ENCODE measurements around the gene WNT3A. TPM values are rescaled to one million over a fixed set of nuclear protein-coding genes. Genes with fewer than 3 reads are reported as not detected.

WNT3A gene
- total RNA-seq, 4 donors from 2014 or later = 1.9 to 4.1 (median 3.5) TPM

DNA sequence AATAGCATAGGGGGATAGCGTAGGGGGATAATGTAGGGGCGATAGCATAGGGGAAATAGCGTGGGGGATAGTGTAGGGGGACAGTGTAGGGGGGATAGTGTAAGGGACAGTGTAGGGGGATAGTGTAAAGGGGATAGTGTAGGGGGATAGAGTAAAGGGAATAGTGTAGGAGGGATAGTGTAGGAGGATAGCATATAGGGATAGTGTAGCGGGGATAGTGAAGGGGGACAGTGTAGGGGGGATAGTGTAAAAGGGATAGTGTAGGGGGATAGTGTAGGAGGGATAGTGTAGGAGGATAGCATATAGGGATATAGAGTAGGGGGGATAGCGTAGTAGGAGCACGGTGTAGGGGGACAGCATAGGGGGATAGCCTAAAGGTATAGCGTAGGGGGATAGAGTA lies 61.6 kb downstream of the WNT3A start:
- intact Hi-C loops (cut with DNase I; ENCODE audit: low total_unique reads) = no loop called here
- TF ChIP-seq POLR2A (IDR thresholded peaks at IDR 0.05) = no peak
- TF ChIP-seq, protein P1, sequence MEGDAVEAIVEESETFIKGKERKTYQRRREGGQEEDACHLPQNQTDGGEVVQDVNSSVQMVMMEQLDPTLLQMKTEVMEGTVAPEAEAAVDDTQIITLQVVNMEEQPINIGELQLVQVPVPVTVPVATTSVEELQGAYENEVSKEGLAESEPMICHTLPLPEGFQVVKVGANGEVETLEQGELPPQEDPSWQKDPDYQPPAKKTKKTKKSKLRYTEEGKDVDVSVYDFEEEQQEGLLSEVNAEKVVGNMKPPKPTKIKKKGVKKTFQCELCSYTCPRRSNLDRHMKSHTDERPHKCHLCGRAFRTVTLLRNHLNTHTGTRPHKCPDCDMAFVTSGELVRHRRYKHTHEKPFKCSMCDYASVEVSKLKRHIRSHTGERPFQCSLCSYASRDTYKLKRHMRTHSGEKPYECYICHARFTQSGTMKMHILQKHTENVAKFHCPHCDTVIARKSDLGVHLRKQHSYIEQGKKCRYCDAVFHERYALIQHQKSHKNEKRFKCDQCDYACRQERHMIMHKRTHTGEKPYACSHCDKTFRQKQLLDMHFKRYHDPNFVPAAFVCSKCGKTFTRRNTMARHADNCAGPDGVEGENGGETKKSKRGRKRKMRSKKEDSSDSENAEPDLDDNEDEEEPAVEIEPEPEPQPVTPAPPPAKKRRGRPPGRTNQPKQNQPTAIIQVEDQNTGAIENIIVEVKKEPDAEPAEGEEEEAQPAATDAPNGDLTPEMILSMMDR (IDR thresholded peaks at IDR 0.05) = no peak
- WGBS, 2 donors = 70 to 85% methylated on average over 7 of the region's 7 CpGs
- H3K4me3 ChIP-seq (ENCODE audit: low read depth, poor library complexity, severe bottlenecking) = no peak overlapping the region
- DNase-seq (ENCODE audit: low spot score in 2 of 2) = no peak

DNA sequence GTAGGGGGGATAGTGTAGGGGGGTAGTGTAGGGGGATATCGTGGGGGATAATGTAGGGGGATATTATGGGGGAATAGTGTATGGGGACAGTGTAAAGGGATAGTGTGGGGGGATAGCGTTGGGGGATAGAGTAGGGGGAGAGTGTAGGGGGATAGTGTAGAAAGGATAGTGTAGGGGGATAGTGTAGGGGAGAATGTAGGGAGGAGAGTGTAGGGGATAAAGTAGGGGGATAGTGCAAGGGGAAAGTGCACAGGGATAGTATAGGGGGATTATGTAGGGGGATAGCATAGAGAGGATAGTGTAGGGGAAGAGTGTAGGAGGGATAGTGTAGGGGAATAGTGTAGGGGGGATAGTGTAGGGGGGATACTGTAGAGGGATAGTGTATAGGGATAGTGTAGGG lies 63.4 kb downstream of the WNT3A start:
- no peak overlapping the region for H3K4me3 ChIP-seq (ENCODE audit: low read depth, poor library complexity, severe bottlenecking)
- DNase-seq (ENCODE audit: low spot score in 2 of 2) = no peak
- 58 to 73% methylated on average over 2 of the region's 2 CpGs for WGBS, 2 donors
- TF ChIP-seq, protein P1 (IDR thresholded peaks at IDR 0.05) = no peak
- no peak for TF ChIP-seq POLR2A (IDR thresholded peaks at IDR 0.05)
- intact Hi-C loops (cut with DNase I; ENCODE audit: low total_unique reads) = no loop called here

DNA sequence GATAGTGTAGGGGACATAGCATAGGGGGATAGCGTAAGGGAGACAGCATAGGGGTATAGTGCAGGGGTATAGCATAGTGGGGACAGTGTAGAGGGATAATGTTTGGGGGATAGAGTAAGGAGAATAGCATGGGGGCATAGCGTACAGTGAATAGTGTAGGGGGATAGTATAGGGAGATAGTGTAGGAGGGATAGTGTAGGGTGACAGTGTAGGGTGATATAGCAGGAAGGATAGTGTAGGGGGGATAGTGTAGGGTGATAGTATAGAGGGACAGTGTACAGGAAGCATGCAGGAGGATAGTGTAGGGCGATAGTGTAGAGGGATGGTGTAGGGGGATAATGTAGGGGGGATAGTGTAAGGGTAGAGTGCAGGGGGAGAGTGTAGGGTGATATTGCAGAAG lies 64.1 kb downstream of the WNT3A start:
- no peak for TF ChIP-seq POLR2A (IDR thresholded peaks at IDR 0.05)
- TF ChIP-seq, protein P1 (IDR thresholded peaks at IDR 0.05) = no peak
- no peak overlapping the region for H3K4me3 ChIP-seq (ENCODE audit: low read depth, poor library complexity, severe bottlenecking)
- intact Hi-C loops (cut with DNase I; ENCODE audit: low total_unique reads) = no loop called here
- DNase-seq (ENCODE audit: low spot score in 2 of 2) = no peak
- WGBS, 2 donors = 67 to 72% methylated on average over 3 of the region's 3 CpGs

DNA sequence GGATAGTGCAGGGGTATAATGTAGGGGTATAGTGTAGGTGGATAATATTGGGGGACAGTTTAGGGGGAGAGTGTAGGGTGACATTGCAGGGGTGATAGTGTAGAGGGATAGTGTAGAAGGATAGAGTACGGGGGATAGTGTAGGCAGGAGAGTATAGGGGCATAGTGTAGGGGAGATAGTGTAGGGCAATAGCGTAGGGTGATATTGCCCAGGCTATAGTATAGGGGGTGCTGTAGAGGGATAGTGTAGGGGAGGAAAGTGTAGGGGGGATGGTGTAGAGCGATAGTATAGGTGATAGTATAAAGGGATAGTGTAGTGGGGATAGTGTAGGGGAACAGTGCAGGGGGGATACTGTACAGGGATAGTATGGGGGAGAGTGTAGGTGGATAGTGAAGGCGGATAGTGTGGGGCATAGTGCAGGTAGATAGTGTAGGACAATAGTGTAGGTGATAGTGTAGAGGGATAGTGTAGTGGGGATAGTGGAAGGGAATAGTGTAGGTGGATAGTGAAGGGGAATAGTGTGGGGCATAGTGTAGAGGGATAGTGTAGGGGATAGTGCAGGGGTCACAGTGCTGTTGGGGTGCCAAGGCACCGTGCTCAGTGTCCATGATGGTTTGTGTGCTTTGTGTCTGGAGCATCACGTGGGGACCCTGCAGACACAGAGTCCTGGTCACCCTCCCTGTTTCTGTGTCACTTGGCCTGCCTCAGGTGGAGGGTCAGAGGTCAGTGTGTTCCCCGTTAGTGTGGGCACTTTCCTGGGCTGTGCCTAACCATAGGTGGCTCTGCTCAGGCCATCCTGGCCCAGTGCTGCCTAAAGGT lies 65.2 kb downstream of the WNT3A start:
- 62 to 64% methylated on average over 7 of the region's 7 CpGs for WGBS, 2 donors
- H3K4me3 ChIP-seq (ENCODE audit: low read depth, poor library complexity, severe bottlenecking) = no peak overlapping the region
- peak in 1 of 2 donors; percentile 72 for DNase-seq (ENCODE audit: low spot score in 2 of 2)
- TF ChIP-seq, protein P1 (IDR thresholded peaks at IDR 0.05) = no peak
- TF ChIP-seq POLR2A (IDR thresholded peaks at IDR 0.05) = no peak
- intact Hi-C loops (cut with DNase I; ENCODE audit: low total_unique reads) = no loop called here

DNA sequence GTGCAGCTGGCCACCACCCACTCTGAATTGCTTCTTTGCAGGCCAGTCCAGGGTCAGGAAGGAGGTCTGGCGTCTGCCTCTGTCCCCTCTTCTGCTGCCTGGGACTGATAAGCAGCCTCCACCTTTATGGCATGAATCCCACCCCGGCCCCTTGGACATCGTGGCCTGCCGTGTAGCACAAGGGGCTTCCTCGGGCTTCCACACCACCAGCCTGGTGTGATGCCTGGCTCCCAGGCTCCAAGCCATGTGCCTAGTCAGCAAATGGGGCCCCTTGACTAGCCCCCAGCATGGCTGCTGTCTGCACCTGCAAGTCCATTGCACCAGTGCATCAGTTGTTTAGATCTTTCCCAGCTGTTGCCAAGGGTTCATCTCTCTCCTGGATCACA lies 65.9 kb downstream of the WNT3A start:
- intact Hi-C loops (cut with DNase I; ENCODE audit: low total_unique reads) = no loop called here
- no peak overlapping the region for H3K4me3 ChIP-seq (ENCODE audit: low read depth, poor library complexity, severe bottlenecking)
- peak in 1 of 2 donors; percentile 75 for DNase-seq (ENCODE audit: low spot score in 2 of 2)
- WGBS, 2 donors = 39 to 60% methylated on average over 3 of the region's 5 CpGs
- TF ChIP-seq, protein P1 (IDR thresholded peaks at IDR 0.05) = no peak
- TF ChIP-seq POLR2A (IDR thresholded peaks at IDR 0.05) = no peak
